WTC11 (cell line): ENCODE data around the gene SKAP1. TPM values are rescaled to one million over a fixed set of nuclear protein-coding genes. Genes with fewer than 3 reads are reported as not detected.
"Not testable (repeated sequence)": the region's sequence is repeated elsewhere in the genome, so short reads cannot be mapped to it uniquely, and the experiment has no call there.

ENCODE experiments used
- ATAC-seq: fragments of 200-7000 bp; cut with Tn5 transposase; 2 replicates; pipeline ENCODE4 v1.10.0; 2021; ENCODE audit warnings: mild to moderate bottlenecking, moderate library complexity
- CTCF ChIA-PET: fragments of 300-600 bp; sonication (Branson Sonifier 250); formaldehyde crosslinking; loops from one replicate; lab custom pipeline; 2021; ENCODE audit warnings: antibody characterized with exemption; lab: Charles Lee
- POLR2A ChIA-PET: fragments of 350-600 bp; sonication (Branson Sonifier 250); formaldehyde crosslinking; loops from one replicate; lab custom pipeline; 2021; ENCODE audit warnings: antibody characterized with exemption; lab: Charles Lee
- DNase-seq: peaks from one replicate; pipeline ENCODE4 v3.0.0; 2021; ENCODE audit warnings: low spot score
- H3K27ac Mint-ChIP-seq: 2 replicates; pipeline ENCODE4 v1.8.0; 2021; ENCODE audit warnings: mixed read lengths
- H3K27me3 Mint-ChIP-seq: 2 replicates; pipeline ENCODE4 v1.8.0; 2021; ENCODE audit warnings: low read depth, mild to moderate bottlenecking, moderate library complexity, mixed read lengths
- H3K36me3 Mint-ChIP-seq: 2 replicates; pipeline ENCODE4 v1.8.0; 2021; ENCODE audit warnings: mixed read lengths
- H3K4me1 Mint-ChIP-seq: 2 replicates; pipeline ENCODE4 v1.8.0; 2022; ENCODE audit warnings: mixed read lengths
- H3K4me3 Mint-ChIP-seq: 2 replicates; pipeline ENCODE4 v1.8.0; 2021; ENCODE audit warnings: mild to moderate bottlenecking, moderate library complexity, mixed read lengths
- H3K9me3 Mint-ChIP-seq: 2 replicates; pipeline ENCODE4 v1.8.0; 2021; ENCODE audit warnings: mixed read lengths
- ATF3 ChIP-seq: sonication (generic); formaldehyde crosslinking; conservative IDR thresholded peaks from 2 replicates; pipeline ENCODE4 v1.8.1; 2022; ENCODE audit warnings: mild to moderate bottlenecking, missing genetic modification reagents
- CDX4 ChIP-seq: fragments of 250-450 bp; sonication (Bioruptor Pico); IDR thresholded peaks from 2 replicates; pipeline ENCODE4 v1.9.0; 2021; ENCODE audit warnings: moderate library complexity, mild to moderate bottlenecking, inconsistent platforms, borderline replicate concordance
- CTCF ChIP-seq: fragments of 200-600 bp; IDR thresholded peaks from 2 replicates; pipeline ENCODE4 v1.8.0; 2022; ENCODE audit warnings: antibody characterized with exemption
- E2F1 ChIP-seq: sonication (generic); formaldehyde crosslinking; IDR thresholded peaks from 2 replicates; pipeline ENCODE4 v1.8.0; 2022; ENCODE audit warnings: mild to moderate bottlenecking, missing genetic modification reagents
- E2F5 ChIP-seq: sonication (generic); formaldehyde crosslinking; IDR thresholded peaks from 2 replicates; pipeline ENCODE4 v1.8.1; 2022; ENCODE audit warnings: mild to moderate bottlenecking, moderate library complexity, missing genetic modification reagents
- ETV6 ChIP-seq: sonication (generic); formaldehyde crosslinking; IDR thresholded peaks from 2 replicates; pipeline ENCODE4 v1.8.1; 2022; ENCODE audit warnings: mild to moderate bottlenecking, missing genetic modification reagents
- FOXP1 ChIP-seq: sonication (generic); formaldehyde crosslinking; IDR thresholded peaks from 2 replicates; pipeline ENCODE4 v1.8.0; 2022; ENCODE audit warnings: missing genetic modification reagents, mild to moderate bottlenecking, moderate library complexity, borderline replicate concordance
- HMGA2 ChIP-seq: fragments of 250-450 bp; sonication (Bioruptor Pico); IDR thresholded peaks from 2 replicates; pipeline ENCODE4 v1.4.0; 2021; ENCODE audit warnings: mild to moderate bottlenecking, moderate library complexity
- IRF2 ChIP-seq: sonication (generic); formaldehyde crosslinking; IDR thresholded peaks from 2 replicates; pipeline ENCODE4 v1.8.0; 2022; ENCODE audit warnings: low read depth, missing genetic modification reagents, borderline replicate concordance
- JUN ChIP-seq: sonication (generic); formaldehyde crosslinking; IDR thresholded peaks from 2 replicates; pipeline ENCODE4 v1.8.0; 2023; ENCODE audit warnings: mild to moderate bottlenecking, missing genetic modification reagents
- KAT7 ChIP-seq: sonication (generic); formaldehyde crosslinking; IDR thresholded peaks from 2 replicates; pipeline ENCODE4 v1.8.1; 2023; ENCODE audit warnings: missing genetic modification reagents, mild to moderate bottlenecking, borderline replicate concordance
- MXD4 ChIP-seq: fragments of 250-450 bp; sonication (Bioruptor Pico); IDR thresholded peaks from 2 replicates; pipeline ENCODE4 v1.8.0; 2021; ENCODE audit warnings: mild to moderate bottlenecking, moderate library complexity, borderline replicate concordance
- MYBL2 ChIP-seq: sonication (generic); formaldehyde crosslinking; IDR thresholded peaks from 2 replicates; pipeline ENCODE4 v1.8.1; 2023; ENCODE audit warnings: mild to moderate bottlenecking, moderate library complexity, missing genetic modification reagents
- NR1H2 ChIP-seq: sonication (generic); formaldehyde crosslinking; IDR thresholded peaks from 2 replicates; pipeline ENCODE4 v1.9.0; 2021; ENCODE audit warnings: mild to moderate bottlenecking, moderate library complexity, missing genetic modification reagents
- NR3C1 ChIP-seq: sonication (generic); formaldehyde crosslinking; conservative IDR thresholded peaks from 2 replicates; pipeline ENCODE4 v1.8.1; 2023; ENCODE audit warnings: low read depth, mild to moderate bottlenecking, missing genetic modification reagents
- TEAD1 ChIP-seq: sonication (generic); formaldehyde crosslinking; IDR thresholded peaks from 2 replicates; pipeline ENCODE4 v1.8.0; 2022; ENCODE audit warnings: mild to moderate bottlenecking, missing genetic modification reagents
- ZBTB43 ChIP-seq: sonication (generic); formaldehyde crosslinking; IDR thresholded peaks from 2 replicates; pipeline ENCODE4 v1.8.1; 2023; ENCODE audit warnings: mild to moderate bottlenecking, missing genetic modification reagents
- total RNA-seq: library from RNA; stranded (reverse); gene quantifications from 3 replicates; pipeline ENCODE4 v1.2.3, GENCODE V29; 2021
- TF ChIP-seq, protein P1 (sequence below): sonication (generic); formaldehyde crosslinking; IDR thresholded peaks from 2 replicates; pipeline ENCODE4 v1.8.1; 2023; ENCODE audit warnings: mild to moderate bottlenecking, missing genetic modification reagents, moderate library complexity
- TF ChIP-seq, protein P2 (sequence below): sonication (generic); formaldehyde crosslinking; IDR thresholded peaks from 2 replicates; pipeline ENCODE4 v1.8.0; 2022; ENCODE audit warnings: missing genetic modification reagents
- TF ChIP-seq, protein P3 (sequence below): fragments of 250-450 bp; sonication (Bioruptor Pico); IDR thresholded peaks from 2 replicates; pipeline ENCODE4 v2.1.2; 2022; ENCODE audit warnings: mild to moderate bottlenecking, moderate library complexity

The SKAP1 gene
- total RNA-seq, 1 experiment from 2014 or later, result not detected

DNA sequence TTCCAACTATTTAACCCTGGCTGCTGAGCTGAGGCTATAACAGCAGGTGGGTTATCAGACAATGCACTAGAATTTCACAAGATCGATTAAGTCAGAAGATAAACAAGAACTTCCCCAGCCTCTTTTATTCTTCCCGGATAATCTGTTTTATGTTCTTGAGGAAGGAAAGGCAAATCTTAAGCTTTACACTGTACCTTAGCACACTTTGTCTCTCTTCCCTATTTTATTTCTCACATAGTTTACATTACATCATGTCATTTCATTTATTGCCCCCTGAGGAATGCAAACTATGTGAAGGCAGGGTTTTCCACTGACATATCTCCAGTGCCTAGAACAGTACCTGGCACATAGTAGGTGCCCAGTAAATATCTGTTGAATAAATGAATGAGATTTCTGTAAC lies 139.6 kb downstream of the SKAP1 start:
- ChIA-PET CTCF (interaction anchor here (0.7 to 1.9 kb wide), 6 partner anchors 18 to 75 kb away, joined by 3 to 5 read pairs (median 4); no protein-coding TSS in a partner anchor), POLR2A (no interaction called here)
- DNase-seq (no peak), ATAC-seq (no peak)
- H3K36me3 Mint-ChIP-seq, result no peaks in the 10 kb centered on the region
- no peak overlapping the region for H3K27ac Mint-ChIP-seq
- H3K9me3 Mint-ChIP-seq, result no peaks in the 10 kb centered on the region
- H3K4me3 Mint-ChIP-seq, result no peak overlapping the region
- TF ChIP-seq IRF2, result no peak
- TF ChIP-seq MYBL2, result no peak
- no peak for TF ChIP-seq CDX4 (CRISPR knock-in tag)
- TF ChIP-seq NR3C1 (CRISPR knock-in tag), result no peak
- TF ChIP-seq KAT7 (CRISPR knock-in tag), result no peak
- no peak for TF ChIP-seq ZBTB43 (CRISPR knock-in tag)
- no peak for TF ChIP-seq E2F5 (CRISPR knock-in tag)
- TF ChIP-seq JUN, result no peak
- no peak for TF ChIP-seq CTCF
- no peak for TF ChIP-seq MXD4 (CRISPR knock-in tag)
- TF ChIP-seq TEAD1 (CRISPR knock-in tag), result no peak
- no peaks in the 10 kb centered on the region; the same call in 1 of the 2 replicates for H3K27me3 Mint-ChIP-seq
- peaks cover 5% of the 10 kb centered on the region for H3K4me1 Mint-ChIP-seq

DNA sequence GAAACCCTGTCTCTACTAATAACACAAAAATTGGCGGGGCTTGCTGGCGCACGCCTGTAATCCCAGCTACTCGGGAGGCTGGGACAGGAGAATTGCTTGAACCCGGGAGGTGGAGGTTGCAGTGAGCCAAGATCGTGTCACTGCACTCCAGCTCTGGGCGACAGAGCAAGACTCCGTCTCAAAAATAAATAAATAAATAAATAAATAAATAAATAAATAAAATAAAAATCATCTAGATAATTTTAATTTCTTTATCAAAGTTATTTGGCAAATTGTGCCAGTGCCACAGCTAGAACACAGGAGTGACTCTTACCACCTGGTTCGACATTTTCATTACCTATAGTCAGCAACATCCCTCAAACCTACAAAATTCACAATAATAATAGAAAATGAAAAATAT lies 143.1 kb downstream of the SKAP1 start:
- ATAC-seq, H3K27me3 Mint-ChIP-seq, H3K4me1 Mint-ChIP-seq, DNase-seq, H3K4me3 Mint-ChIP-seq, H3K9me3 Mint-ChIP-seq, POLR2A ChIA-PET, H3K27ac Mint-ChIP-seq, H3K36me3 Mint-ChIP-seq: not testable (repeated sequence)
- TF ChIP-seq HMGA2 (CRISPR knock-in tag), result 0 out of 2 replicates have a peak, but pooled peaks have one; percentile 26
- CTCF ChIA-PET, result interaction anchor here (1.0 to 1.8 kb wide), 2 partner anchors 24 to 58 kb away, joined by 3 to 4 read pairs; no protein-coding TSS in a partner anchor

DNA sequence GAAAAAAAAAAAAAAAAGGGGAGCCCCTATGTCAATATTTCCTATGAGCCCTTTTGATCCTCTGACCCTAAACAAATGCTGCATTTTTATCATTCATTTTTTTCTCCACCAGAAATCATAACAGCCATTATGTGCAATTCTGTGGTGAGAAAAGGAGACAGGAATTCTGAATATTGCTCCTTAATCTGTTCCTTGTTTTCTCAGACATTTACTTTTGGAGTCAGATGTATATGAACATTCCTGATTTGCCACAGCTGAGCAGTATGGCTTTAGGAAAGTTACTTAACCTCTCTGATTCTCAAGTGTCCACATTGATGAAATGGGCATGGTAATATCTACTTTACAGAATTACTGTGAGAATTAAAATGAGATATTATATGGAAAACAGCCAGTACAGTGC lies 144.4 kb downstream of the SKAP1 start:
- Mint-ChIP-seq H3K4me3 (no peak overlapping the region), H3K9me3 (no peaks in the 10 kb centered on the region), H3K4me1 (no peaks in the 10 kb centered on the region), H3K27ac (no peak overlapping the region), H3K27me3 (no peaks in the 10 kb centered on the region; the same call in 1 of the 2 replicates), H3K36me3 (no peaks in the 10 kb centered on the region)
- ChIA-PET CTCF (no interaction called here), POLR2A (no interaction called here)
- DNase-seq (no peak), ATAC-seq (no peak)
- TF ChIP-seq NR1H2 (CRISPR knock-in tag), result no peak
- no peak for TF ChIP-seq NR3C1 (CRISPR knock-in tag)
- TF ChIP-seq ATF3 (CRISPR knock-in tag), result no peak
- TF ChIP-seq ETV6 (CRISPR knock-in tag), result no peak
- TF ChIP-seq, protein P1, sequence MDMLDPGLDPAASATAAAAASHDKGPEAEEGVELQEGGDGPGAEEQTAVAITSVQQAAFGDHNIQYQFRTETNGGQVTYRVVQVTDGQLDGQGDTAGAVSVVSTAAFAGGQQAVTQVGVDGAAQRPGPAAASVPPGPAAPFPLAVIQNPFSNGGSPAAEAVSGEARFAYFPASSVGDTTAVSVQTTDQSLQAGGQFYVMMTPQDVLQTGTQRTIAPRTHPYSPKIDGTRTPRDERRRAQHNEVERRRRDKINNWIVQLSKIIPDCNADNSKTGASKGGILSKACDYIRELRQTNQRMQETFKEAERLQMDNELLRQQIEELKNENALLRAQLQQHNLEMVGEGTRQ (CRISPR knock-in tag), result no peak
- TF ChIP-seq E2F1 (CRISPR knock-in tag), result no peak
- TF ChIP-seq, protein P2, sequence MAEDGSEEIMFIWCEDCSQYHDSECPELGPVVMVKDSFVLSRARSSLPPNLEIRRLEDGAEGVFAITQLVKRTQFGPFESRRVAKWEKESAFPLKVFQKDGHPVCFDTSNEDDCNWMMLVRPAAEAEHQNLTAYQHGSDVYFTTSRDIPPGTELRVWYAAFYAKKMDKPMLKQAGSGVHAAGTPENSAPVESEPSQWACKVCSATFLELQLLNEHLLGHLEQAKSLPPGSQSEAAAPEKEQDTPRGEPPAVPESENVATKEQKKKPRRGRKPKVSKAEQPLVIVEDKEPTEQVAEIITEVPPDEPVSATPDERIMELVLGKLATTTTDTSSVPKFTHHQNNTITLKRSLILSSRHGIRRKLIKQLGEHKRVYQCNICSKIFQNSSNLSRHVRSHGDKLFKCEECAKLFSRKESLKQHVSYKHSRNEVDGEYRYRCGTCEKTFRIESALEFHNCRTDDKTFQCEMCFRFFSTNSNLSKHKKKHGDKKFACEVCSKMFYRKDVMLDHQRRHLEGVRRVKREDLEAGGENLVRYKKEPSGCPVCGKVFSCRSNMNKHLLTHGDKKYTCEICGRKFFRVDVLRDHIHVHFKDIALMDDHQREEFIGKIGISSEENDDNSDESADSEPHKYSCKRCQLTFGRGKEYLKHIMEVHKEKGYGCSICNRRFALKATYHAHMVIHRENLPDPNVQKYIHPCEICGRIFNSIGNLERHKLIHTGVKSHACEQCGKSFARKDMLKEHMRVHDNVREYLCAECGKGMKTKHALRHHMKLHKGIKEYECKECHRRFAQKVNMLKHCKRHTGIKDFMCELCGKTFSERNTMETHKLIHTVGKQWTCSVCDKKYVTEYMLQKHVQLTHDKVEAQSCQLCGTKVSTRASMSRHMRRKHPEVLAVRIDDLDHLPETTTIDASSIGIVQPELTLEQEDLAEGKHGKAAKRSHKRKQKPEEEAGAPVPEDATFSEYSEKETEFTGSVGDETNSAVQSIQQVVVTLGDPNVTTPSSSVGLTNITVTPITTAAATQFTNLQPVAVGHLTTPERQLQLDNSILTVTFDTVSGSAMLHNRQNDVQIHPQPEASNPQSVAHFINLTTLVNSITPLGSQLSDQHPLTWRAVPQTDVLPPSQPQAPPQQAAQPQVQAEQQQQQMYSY, result no peak
- no peak for TF ChIP-seq FOXP1 (CRISPR knock-in tag)
- TF ChIP-seq, protein P3, sequence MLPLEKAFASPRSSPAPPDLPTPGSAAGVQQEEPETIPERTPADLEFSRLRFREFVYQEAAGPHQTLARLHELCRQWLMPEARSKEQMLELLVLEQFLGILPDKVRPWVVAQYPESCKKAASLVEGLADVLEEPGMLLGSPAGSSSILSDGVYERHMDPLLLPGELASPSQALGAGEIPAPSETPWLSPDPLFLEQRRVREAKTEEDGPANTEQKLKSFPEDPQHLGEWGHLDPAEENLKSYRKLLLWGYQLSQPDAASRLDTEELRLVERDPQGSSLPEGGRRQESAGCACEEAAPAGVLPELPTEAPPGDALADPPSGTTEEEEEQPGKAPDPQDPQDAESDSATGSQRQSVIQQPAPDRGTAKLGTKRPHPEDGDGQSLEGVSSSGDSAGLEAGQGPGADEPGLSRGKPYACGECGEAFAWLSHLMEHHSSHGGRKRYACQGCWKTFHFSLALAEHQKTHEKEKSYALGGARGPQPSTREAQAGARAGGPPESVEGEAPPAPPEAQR (CRISPR knock-in tag), result no peak
